Embryonic facial prominence (tissue), 1 donor: ENCODE data around the gene SLC22A8.
"Not testable (repeated sequence)": the region's sequence is repeated elsewhere in the genome, so short reads cannot be mapped to it uniquely, and the experiment has no call there.

Source experiments
- DNase-seq: peaks from one replicate; pipeline ENCODE4 v3.0.0-alpha.2; 2016; ENCODE audit errors: extremely low spot score

The SLC22A8 gene

DNA sequence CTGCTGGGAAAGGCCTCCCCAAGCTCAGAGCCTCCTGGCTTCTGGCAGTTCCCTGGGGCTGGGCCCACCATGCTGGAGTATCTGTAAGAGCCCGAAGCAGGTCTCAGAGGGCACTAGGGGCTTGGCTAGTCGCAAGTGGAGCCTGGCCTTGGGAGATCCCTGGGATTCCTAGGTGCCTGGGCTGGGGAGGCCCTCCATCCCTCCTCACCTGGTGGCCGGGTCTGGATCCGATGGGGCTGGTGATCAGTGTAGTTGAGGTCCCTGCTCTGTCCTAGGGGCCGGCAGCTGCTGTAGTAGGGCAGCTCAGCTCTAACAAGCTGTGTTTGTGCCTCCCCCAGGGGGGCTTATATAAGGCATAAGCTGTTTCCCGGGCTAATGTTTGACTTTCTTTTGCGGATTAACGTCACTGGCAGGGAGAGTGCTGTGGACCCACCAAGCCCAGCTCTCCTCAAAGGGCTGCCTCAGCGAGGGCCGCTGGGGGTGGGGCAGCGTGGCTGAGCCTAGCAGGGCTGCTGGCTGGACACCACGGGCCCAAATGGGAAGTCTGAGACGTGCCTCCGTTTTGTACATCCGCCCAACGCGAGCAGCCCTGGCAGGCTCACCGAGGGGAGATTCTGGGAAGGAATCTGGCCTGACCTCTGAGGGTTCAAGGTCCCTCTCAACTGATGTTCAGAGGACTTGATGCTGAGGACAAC is at the start of gene SLC22A8:
TSS of gene SLC22A8 (minus strand) at position 321 of the 695 bp plus-strand sequence. CDS start 883 bp downstream, outside the sequence.
- peak; percentile 2 for DNase-seq

DNA sequence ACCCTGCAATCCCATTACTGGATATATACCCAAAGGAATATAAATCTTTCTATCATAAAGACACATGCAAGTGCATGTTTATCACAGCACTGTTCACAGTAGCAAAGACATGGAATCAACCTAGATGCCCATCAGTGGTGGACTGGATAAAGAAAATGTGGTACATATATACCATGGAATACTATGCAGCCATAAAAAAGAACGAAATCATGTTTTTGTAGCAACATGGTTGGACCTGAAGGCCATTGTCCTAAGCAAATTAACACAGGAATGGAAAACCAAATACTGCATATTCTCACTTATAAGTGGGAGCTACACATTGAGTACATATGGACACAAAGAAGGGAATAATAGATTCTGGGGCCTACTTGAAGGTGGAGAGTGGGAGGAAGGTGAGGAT is 30.6 kb upstream of the SLC22A8 start:
- not testable (repeated sequence) for DNase-seq

DNA sequence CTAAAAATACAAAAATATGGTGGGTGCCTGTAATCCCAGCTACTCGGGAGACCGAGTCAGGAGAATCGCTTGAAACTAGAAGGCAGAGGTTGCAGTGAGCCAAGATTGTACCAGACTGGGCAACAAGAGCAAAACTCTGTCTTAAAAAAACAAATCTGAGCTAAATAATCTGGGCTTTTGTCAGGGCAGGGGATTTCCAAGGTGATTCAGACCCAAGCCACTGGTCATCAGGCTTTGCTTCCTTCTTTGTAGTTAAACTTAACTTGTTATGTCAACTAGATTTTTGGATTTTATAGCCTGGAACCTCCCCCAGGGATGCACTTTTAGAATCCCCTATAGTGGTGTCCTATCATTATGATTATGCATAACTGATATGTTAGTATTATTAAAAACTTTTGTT is 27.0 kb upstream of the SLC22A8 start:
- no peak for DNase-seq

DNA sequence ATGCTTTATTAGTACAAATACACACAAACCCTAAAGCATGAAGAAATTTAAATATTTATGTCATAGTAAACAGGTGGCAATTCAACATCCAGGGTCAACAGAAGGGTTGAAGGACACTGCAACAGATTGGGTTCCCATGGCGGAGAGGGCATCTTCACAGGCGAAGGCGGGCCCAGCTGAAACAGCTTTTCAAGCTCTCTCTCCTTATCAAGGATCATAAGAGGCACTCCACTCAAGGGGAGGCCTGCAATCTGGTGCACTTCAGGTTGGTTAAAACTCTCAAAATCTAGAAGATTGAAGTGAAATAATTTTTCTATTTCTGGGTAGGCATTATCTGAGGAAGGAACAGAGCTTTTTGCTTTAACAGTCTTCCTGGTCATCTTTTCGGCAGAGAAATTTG is 16.8 kb upstream of the SLC22A8 start:
- no peak for DNase-seq

GRCh38 chr11:63023841-63024648 is 8.4 kb upstream of the SLC22A8 start:
- peak; percentile 70 for DNase-seq

DNA sequence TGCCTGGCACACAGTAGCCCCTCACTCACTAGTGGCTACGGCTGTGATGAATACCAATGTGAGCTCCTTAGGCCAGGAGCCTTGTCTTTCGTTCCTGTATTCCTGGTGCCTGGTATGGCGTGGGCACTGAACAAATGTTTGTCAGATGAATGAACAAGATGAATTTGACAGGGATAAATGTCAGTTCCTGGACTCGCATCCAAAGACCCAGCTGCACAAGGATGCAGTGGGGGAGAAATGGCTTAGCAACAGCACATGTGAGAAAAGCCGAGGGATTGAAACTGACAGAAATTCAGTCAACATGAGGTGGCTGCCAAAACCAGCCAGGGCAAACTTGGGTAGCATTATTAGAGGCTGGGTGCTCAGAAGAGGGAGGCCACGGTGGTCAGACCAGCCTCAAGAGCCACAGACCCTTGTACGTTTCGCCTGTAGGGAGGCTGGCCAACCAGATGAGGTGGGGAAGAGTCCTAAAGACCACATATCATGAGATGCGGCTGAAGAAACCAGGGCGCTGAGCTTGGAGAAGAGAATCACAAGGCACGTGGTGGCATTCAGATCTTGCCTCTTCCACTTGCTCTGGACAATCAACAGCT is 7.7 kb upstream of the SLC22A8 start:
- no peak for DNase-seq

GRCh38 chr11:63022441-63022840 is 6.8 kb upstream of the SLC22A8 start:
- DNase-seq, result no peak

GRCh38 chr11:63020671-63021291 is 5.1 kb upstream of the SLC22A8 start:
- DNase-seq, result no peak

DNA sequence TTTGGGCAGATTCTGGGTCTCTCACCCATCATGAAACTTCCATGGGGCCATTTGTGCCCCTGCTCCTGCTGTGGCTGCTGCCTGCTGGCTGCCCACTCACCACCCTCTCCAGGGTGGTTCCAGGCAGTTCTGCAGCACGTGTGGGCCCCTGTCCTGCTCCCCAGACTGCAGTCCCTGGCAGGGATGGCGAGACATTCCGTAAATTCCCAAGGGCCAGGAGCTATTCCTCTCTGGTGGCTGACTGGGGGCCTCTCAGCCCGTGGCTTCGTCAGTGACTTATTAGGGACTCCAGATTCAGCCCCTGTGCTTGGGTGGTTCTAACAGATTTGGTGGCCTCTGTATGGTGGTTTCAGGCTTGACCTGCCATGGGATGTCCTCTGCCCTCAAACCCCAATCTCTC is 3.9 kb upstream of the SLC22A8 start:
- DNase-seq, result no peak

DNA sequence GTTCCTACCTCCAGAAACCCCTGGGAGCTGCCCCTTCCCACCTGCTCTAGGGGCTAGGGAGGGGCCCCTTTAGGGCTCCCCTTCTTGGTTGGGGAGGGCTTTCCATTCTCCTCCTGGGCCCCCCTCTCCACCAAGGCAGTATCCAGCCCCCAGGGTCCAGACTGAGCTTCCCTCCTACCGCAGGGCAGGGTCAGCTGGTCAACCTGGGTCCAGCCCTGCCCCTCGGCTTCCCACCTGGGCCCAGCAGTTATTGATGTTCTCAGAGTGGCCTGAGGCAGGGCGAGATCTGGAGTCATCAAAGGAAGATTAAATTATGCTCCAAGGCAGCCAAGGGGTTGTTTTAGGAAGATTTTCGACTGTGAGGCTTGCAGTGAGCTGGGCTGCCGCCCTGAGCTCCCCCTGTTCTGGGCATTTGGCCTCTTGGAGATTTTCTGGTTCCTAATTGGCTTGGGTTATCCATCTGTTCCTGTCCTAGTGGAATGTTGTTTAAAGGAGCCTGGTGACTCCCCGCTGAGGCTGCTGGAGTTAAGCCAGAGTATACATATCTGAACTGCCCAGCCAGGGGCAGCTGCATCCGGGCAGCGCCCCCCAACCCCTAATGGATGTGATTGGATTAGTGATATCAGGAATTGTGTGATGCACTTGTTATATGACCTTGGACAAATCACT is 1.8 kb upstream of the SLC22A8 start:
- no peak for DNase-seq

DNA sequence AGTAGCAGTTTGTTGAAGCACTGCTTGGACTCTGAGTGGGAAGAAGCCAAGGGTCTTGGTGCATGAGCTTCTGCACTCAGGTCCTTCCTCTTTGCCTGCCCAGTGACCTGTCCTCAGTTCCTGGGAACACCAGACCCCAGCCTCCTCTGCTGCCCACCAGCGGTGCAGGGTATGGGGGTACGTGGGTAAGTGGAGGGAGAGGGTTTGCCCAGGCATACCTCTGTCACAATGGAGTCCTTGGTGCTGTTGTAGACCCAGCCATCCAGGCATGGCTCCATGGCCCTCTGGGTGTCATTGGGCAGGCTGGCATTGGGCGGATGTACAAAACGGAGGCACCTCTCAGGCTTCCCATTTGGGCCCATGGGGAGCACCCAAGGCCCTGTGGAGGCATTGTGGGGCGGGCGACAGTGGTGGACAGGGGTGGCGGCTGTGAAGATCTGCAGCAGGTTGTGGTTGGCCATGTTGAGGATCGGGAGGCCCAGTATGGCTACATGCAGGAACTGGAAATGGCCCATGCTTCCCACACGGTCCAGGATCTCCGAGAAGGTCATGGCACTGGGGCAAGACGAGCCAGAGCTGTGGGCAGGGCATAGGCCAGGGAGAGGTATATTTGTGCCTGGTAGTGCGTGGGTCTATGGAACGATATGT is 1.1 kb downstream of the SLC22A8 start:
- no peak for DNase-seq

- DNase-seq, result no peak
These were observed 2.8 kb downstream of the SLC22A8 start for GRCh38 chr11:63012839-63013238.

GRCh38 chr11:63012430-63012829 is 3.2 kb downstream of the SLC22A8 start:
- no peak for DNase-seq

GRCh38 chr11:63010934-63011439 is 4.7 kb downstream of the SLC22A8 start:
- DNase-seq, result no peak

- DNase-seq, result no peak
These were observed 7.7 kb downstream of the SLC22A8 start for GRCh38 chr11:63007920-63008319.

DNA sequence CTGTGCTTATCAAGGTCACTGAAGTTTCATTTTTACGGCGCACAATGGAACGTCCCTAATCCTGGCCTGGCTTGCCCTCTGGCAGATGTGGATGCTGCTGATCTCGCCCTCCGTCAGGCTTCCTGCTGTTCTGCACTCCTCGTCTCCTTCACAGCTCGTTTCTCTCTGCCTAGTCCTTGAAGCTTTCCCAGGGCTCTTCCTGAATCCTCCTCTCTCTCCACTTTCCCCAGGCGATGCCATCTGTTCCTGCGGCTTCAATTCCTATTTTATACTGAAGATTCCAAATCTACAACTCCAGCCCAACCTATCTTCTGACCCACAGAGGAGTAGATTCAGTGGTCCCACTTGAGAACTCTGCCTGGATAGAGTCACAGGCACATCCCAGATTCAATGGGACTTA is 14.2 kb downstream of the SLC22A8 start:
- no peak for DNase-seq

- no peak for DNase-seq
These were observed 16.0 kb downstream of the SLC22A8 start for GRCh38 chr11:62999649-63000048.

DNA sequence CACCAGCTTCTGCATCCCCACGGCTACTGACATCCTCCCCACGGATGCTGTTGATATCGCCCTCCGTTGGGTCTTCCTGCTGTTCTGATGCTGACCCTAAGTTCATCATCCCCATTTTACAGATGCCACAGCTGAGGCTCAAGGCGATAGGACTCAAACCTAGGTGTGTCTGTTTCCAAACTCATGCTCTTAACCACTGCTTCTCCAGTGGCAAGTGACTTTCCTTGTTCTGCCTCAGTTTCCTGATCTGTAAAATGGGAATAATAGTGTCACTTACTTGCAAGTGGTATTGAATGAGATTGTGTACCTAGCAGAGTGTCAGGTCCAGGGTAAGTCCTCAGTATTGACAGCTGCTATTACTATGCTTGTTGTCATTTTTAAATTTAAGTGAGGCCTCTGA is 16.5 kb downstream of the SLC22A8 start:
- no peak for DNase-seq

DNA sequence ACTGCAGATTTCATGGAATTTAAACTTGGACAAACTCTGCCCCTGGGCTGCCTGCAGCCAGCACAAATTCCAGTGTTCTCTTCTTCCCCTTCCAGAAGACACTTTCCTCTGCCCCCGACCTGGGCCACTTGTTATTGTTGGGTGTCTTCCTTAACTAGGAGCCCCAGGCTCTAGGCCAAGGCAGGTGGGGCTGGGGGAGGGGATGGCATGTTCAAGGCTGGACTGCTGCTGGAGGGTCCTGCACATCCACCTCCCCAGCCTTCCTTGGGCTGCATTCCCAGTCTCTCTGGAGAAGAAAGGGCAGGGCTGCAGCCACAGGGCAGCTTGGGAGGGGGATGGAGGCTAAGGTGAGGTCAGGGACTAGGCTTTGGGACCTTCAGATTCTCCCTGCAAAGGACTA is 19.4 kb downstream of the SLC22A8 start:
- DNase-seq, result no peak

DNA sequence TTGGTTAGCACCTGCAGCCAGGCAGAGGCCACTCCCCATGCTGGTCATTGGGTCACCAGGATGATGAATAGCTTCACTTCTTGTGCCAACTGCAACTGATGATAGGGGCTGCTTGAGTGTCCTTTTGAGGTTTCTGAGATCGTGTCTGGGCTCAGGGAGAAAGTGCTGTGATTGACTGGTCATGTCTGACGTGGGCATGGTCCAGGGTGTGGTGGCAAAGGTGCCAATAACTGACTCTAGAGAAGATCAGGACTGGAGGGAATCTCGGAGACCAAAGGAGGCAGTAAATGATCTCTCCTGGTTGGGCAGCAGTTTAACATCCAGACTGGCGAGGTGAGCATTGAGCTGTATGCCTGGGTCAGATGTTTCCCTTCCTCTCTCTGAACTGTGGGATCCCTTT is 20.9 kb downstream of the SLC22A8 start:
- DNase-seq, result no peak

DNA sequence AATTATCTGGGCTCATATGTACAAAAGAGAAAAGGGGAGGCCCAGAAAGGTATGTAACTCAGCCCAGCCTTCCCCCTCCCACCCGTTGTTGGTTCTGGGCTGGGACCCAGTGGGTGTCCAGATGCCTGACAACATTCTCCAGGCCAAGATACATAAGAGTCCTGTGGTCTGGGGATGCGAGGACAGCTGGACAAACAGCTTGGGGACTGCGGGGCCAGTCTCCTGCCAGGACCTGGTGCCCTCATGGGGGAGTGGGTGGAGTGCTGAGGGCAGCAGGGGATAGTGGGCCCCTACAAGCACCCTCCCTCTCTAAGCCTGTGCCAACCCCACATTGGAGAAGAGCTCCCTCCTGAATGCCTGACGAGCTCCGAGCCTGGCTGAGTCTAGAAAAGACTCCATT is 27.4 kb downstream of the SLC22A8 start:
- DNase-seq, result no peak
